Measurements from ENCODE around the gene SPHK1. TPM values are rescaled to one million over a fixed set of nuclear protein-coding genes. Genes with fewer than 3 reads are reported as not detected.

Gene SPHK1
- total RNA-seq, 1 donor from 2014 or later, result 17.8 TPM

GRCh38 chr17:76397184-76397583 is 12.8 kb downstream of the SPHK1 start:
- no peak overlapping the region for H3K4me3 Mint-ChIP-seq
- no peak for DNase-seq (ENCODE audit: low spot score)
- H3K27ac Mint-ChIP-seq, result no peak overlapping the region
- H3K9me3 Mint-ChIP-seq, result no peaks in the 10 kb centered on the region
- H3K36me3 Mint-ChIP-seq (ENCODE audit: low read depth), result peaks cover 28% of the 10 kb centered on the region
- H3K27me3 Mint-ChIP-seq (ENCODE audit: insufficient read depth), result no peaks in the 10 kb centered on the region
- no peaks in the 10 kb centered on the region for H3K4me1 Mint-ChIP-seq (ENCODE audit: low read depth)
- intact Hi-C loops (cut with micrococcal nuclease), result no loop called here

GRCh38 chr17:76397687-76398522 is 13.5 kb downstream of the SPHK1 start:
- H3K4me1 Mint-ChIP-seq (ENCODE audit: low read depth), result no peaks in the 10 kb centered on the region
- H3K36me3 Mint-ChIP-seq (ENCODE audit: low read depth), result peaks cover 33% of the 10 kb centered on the region
- intact Hi-C loops (cut with micrococcal nuclease), result loop anchor here (1.0 kb wide), 2 partner anchors 44 to 95 kb away; no protein-coding TSS in a partner anchor
- H3K4me3 Mint-ChIP-seq, result no peak overlapping the region
- H3K9me3 Mint-ChIP-seq, result no peaks in the 10 kb centered on the region
- H3K27me3 Mint-ChIP-seq (ENCODE audit: insufficient read depth), result no peaks in the 10 kb centered on the region
- H3K27ac Mint-ChIP-seq, result no peak overlapping the region
- peak; percentile 73 for DNase-seq (ENCODE audit: low spot score)

GRCh38 chr17:76398523-76399174 is 14.2 kb downstream of the SPHK1 start:
- intact Hi-C loops (cut with micrococcal nuclease), result loop anchor here (1.0 kb wide), 2 partner anchors 44 to 95 kb away; no protein-coding TSS in a partner anchor
- Mint-ChIP-seq H3K4me3 (no peak overlapping the region), H3K27me3 (ENCODE audit: insufficient read depth) (no peaks in the 10 kb centered on the region), H3K4me1 (ENCODE audit: low read depth) (no peaks in the 10 kb centered on the region), H3K9me3 (no peaks in the 10 kb centered on the region), H3K27ac (no peak overlapping the region), H3K36me3 (ENCODE audit: low read depth) (peaks cover 33% of the 10 kb centered on the region)
- DNase-seq (ENCODE audit: low spot score), result no peak

- Mint-ChIP-seq H3K4me3 (no peak overlapping the region), H3K4me1 (ENCODE audit: low read depth) (no peaks in the 10 kb centered on the region), H3K36me3 (ENCODE audit: low read depth) (peaks cover 35% of the 10 kb centered on the region), H3K27ac (no peak overlapping the region), H3K9me3 (no peaks in the 10 kb centered on the region), H3K27me3 (ENCODE audit: insufficient read depth) (no peaks in the 10 kb centered on the region)
- intact Hi-C loops (cut with micrococcal nuclease), result no loop called here
- no peak for DNase-seq (ENCODE audit: low spot score)
These were observed 15.1 kb downstream of the SPHK1 start for GRCh38 chr17:76399175-76400172.

GRCh38 chr17:76402711-76403110 is 18.3 kb downstream of the SPHK1 start:
- H3K4me3 Mint-ChIP-seq, result no peak overlapping the region
- intact Hi-C loops (cut with micrococcal nuclease), result no loop called here
- DNase-seq (ENCODE audit: low spot score), result no peak
- H3K4me1 Mint-ChIP-seq (ENCODE audit: low read depth), result no peaks in the 10 kb centered on the region
- peaks cover 33% of the 10 kb centered on the region for H3K36me3 Mint-ChIP-seq (ENCODE audit: low read depth)
- no peak overlapping the region for H3K27ac Mint-ChIP-seq
- no peaks in the 10 kb centered on the region for H3K9me3 Mint-ChIP-seq
- no peaks in the 10 kb centered on the region for H3K27me3 Mint-ChIP-seq (ENCODE audit: insufficient read depth)

GRCh38 chr17:76404256-76404655 is 19.8 kb downstream of the SPHK1 start:
- Mint-ChIP-seq H3K9me3 (no peaks in the 10 kb centered on the region), H3K27me3 (ENCODE audit: insufficient read depth) (no peaks in the 10 kb centered on the region), H3K27ac (no peak overlapping the region), H3K4me3 (no peak overlapping the region), H3K36me3 (ENCODE audit: low read depth) (peaks cover 33% of the 10 kb centered on the region), H3K4me1 (ENCODE audit: low read depth) (peaks cover 6% of the 10 kb centered on the region)
- DNase-seq (ENCODE audit: low spot score), result no peak
- intact Hi-C loops (cut with micrococcal nuclease), result no loop called here

- Mint-ChIP-seq H3K9me3 (no peaks in the 10 kb centered on the region), H3K27ac (no peak overlapping the region), H3K4me3 (no peak overlapping the region), H3K4me1 (ENCODE audit: low read depth) (peaks cover 6% of the 10 kb centered on the region), H3K27me3 (ENCODE audit: insufficient read depth) (no peaks in the 10 kb centered on the region), H3K36me3 (ENCODE audit: low read depth) (peaks cover 28% of the 10 kb centered on the region)
- intact Hi-C loops (cut with micrococcal nuclease), result no loop called here
- no peak for DNase-seq (ENCODE audit: low spot score)
These were observed 20.7 kb downstream of the SPHK1 start for GRCh38 chr17:76404976-76405563.

- intact Hi-C loops (cut with micrococcal nuclease), result no loop called here
- H3K27me3 Mint-ChIP-seq (ENCODE audit: insufficient read depth), result no peaks in the 10 kb centered on the region
- no peak overlapping the region for H3K4me3 Mint-ChIP-seq
These were observed 21.2 kb downstream of the SPHK1 start for GRCh38 chr17:76405607-76405966.

GRCh38 chr17:76405967-76406647 is 21.7 kb downstream of the SPHK1 start:
- Mint-ChIP-seq H3K4me3 (no peak overlapping the region), H3K9me3 (no peaks in the 10 kb centered on the region), H3K27me3 (ENCODE audit: insufficient read depth) (no peaks in the 10 kb centered on the region), H3K4me1 (ENCODE audit: low read depth) (peaks cover 6% of the 10 kb centered on the region), H3K27ac (no peak overlapping the region), H3K36me3 (ENCODE audit: low read depth) (peaks cover 23% of the 10 kb centered on the region)
- intact Hi-C loops (cut with micrococcal nuclease), result no loop called here
- DNase-seq (ENCODE audit: low spot score), result no peak

More at GRCh38 chr17:76405607-76405966, 21.2 kb downstream of the SPHK1 start:
- no peak for DNase-seq (ENCODE audit: low spot score)
- Mint-ChIP-seq H3K36me3 (ENCODE audit: low read depth) (peaks cover 26% of the 10 kb centered on the region), H3K9me3 (no peaks in the 10 kb centered on the region), H3K27ac (no peak overlapping the region), H3K4me1 (ENCODE audit: low read depth) (peaks cover 6% of the 10 kb centered on the region)

- no peaks in the 10 kb centered on the region for H3K27me3 Mint-ChIP-seq (ENCODE audit: insufficient read depth)
- H3K9me3 Mint-ChIP-seq, result no peaks in the 10 kb centered on the region
- H3K27ac Mint-ChIP-seq, result no peak overlapping the region
- no peak overlapping the region for H3K4me3 Mint-ChIP-seq
- H3K36me3 Mint-ChIP-seq (ENCODE audit: low read depth), result peaks cover 13% of the 10 kb centered on the region
- H3K4me1 Mint-ChIP-seq (ENCODE audit: low read depth), result peaks cover 6% of the 10 kb centered on the region
- intact Hi-C loops (cut with micrococcal nuclease), result no loop called here
- no peak for DNase-seq (ENCODE audit: low spot score)
These were observed 23.1 kb downstream of the SPHK1 start for GRCh38 chr17:76407509-76407908.

- intact Hi-C loops (cut with micrococcal nuclease), result loop anchor here (1.0 to 2.0 kb wide), 2 partner anchors 45 to 98 kb away; partner anchors contain the start of gene UBE2O
- Mint-ChIP-seq H3K9me3 (no peaks in the 10 kb centered on the region), H3K36me3 (ENCODE audit: low read depth) (peaks cover 10% of the 10 kb centered on the region), H3K27me3 (ENCODE audit: insufficient read depth) (no peaks in the 10 kb centered on the region), H3K27ac (no peak overlapping the region), H3K4me1 (ENCODE audit: low read depth) (peaks cover 6% of the 10 kb centered on the region), H3K4me3 (no peak overlapping the region)
- peak; percentile 42 for DNase-seq (ENCODE audit: low spot score)
These were observed 23.8 kb downstream of the SPHK1 start for GRCh38 chr17:76408037-76408849.
